Nephron (organoid): ENCODE results near the gene GPR173.

Source experiments
- H3K27ac Mint-ChIP-seq, 3 experiments: 2 replicates each; pipeline ENCODE4 v1.8.0; 2020; ENCODE audit warnings: mixed read lengths in 3 of 3, mild to moderate bottlenecking in 2 of 3, moderate library complexity in 1 of 3
- H3K27me3 Mint-ChIP-seq: 2 replicates; pipeline ENCODE4 v1.8.0; 2021; ENCODE audit warnings: low read depth, mild to moderate bottlenecking, moderate library complexity, mixed read lengths
- H3K36me3 Mint-ChIP-seq: 2 replicates; pipeline ENCODE4 v1.8.0; 2020; ENCODE audit warnings: low read depth, mixed read lengths
- H3K4me1 Mint-ChIP-seq: 2 replicates; pipeline ENCODE4 v1.8.0; 2020; ENCODE audit warnings: mixed read lengths
- H3K4me3 Mint-ChIP-seq, 3 experiments: 2 replicates each; pipeline ENCODE4 v1.8.0; 2020; ENCODE audit warnings: mild to moderate bottlenecking in 3 of 3, mixed read lengths in 3 of 3, moderate library complexity in 2 of 3
- H3K9me3 Mint-ChIP-seq: 2 replicates; pipeline ENCODE4 v1.8.0; 2020; ENCODE audit warnings: mixed read lengths
- CTCF ChIP-seq, 3 experiments: fragments of 200-600 bp; sonication (generic); IDR thresholded peaks; one replicate each; pipeline ENCODE4 v1.5.0; 2021; ENCODE audit warnings: antibody characterized with exemption in 3 of 3; ENCODE audit not compliant: unreplicated experiment in 3 of 3

GPR173 gene

DNA sequence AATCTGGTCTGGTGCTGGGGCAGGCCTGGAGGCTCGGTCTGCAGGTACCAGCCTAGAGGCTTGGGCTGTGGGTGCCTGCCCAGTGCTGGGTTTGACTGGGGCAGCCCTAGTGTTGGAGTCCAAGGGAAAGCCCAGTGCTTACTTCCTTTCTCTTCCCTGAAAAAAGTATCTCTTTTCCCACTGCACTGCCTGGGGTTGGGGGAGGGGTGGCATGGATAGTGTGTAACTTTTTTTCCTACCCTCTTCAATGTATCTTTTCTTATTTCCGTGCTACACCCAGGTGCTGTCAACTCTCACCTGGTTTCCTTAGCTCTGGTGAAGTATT is 66.9 kb downstream of the GPR173 start:
- H3K27me3 Mint-ChIP-seq: no peaks in the 10 kb centered on the region
- H3K4me3 Mint-ChIP-seq: no peak overlapping the region
- peaks cover 16% of the 10 kb centered on the region for H3K9me3 Mint-ChIP-seq
- H3K4me1 Mint-ChIP-seq: peaks cover 7% of the 10 kb centered on the region
- H3K27ac Mint-ChIP-seq: peak overlapping the region in 2 of 3 experiments; percentile 75 to 85
- peaks cover 28% of the 10 kb centered on the region for H3K36me3 Mint-ChIP-seq
- no peak for TF ChIP-seq CTCF (IDR thresholded peaks at IDR 0.05; ENCODE audit: unreplicated experiment in 3 of 3)

- Mint-ChIP-seq H3K9me3 (peaks cover 16% of the 10 kb centered on the region), H3K36me3 (peaks cover 28% of the 10 kb centered on the region), H3K4me1 (peaks cover 7% of the 10 kb centered on the region), H3K27ac (peak overlapping the region in 2 of 3 experiments; percentile 75 to 85), H3K27me3 (no peaks in the 10 kb centered on the region), H3K4me3 (peak overlapping the region in 1 of 3 experiments; percentile 13)
- no peak for TF ChIP-seq CTCF (IDR thresholded peaks at IDR 0.05; ENCODE audit: unreplicated experiment in 3 of 3)
Measured at GRCh38 chrX:53116101-53116500, 67.5 kb downstream of the GPR173 start.

GRCh38 chrX:53122013-53122412 is 73.4 kb downstream of the GPR173 start:
- no peak overlapping the region for H3K27ac Mint-ChIP-seq

GRCh38 chrX:53125506-53125905 is 76.9 kb downstream of the GPR173 start:
- H3K9me3 Mint-ChIP-seq: peaks cover 14% of the 10 kb centered on the region
- no peaks in the 10 kb centered on the region for H3K27me3 Mint-ChIP-seq
- H3K36me3 Mint-ChIP-seq: peaks cover 16% of the 10 kb centered on the region
- H3K27ac Mint-ChIP-seq: no peak overlapping the region
- H3K4me1 Mint-ChIP-seq: no peaks in the 10 kb centered on the region
- TF ChIP-seq CTCF (IDR thresholded peaks at IDR 0.05; ENCODE audit: unreplicated experiment in 3 of 3): no peak
- H3K4me3 Mint-ChIP-seq: no peak overlapping the region

More at GRCh38 chrX:53122013-53122412, 73.4 kb downstream of the GPR173 start:
- Mint-ChIP-seq H3K36me3 (peaks cover 19% of the 10 kb centered on the region), H3K27me3 (no peaks in the 10 kb centered on the region), H3K9me3 (peaks cover 14% of the 10 kb centered on the region), H3K4me3 (no peak overlapping the region), H3K4me1 (no peaks in the 10 kb centered on the region)
- no peak for TF ChIP-seq CTCF (IDR thresholded peaks at IDR 0.05; ENCODE audit: unreplicated experiment in 3 of 3)

DNA sequence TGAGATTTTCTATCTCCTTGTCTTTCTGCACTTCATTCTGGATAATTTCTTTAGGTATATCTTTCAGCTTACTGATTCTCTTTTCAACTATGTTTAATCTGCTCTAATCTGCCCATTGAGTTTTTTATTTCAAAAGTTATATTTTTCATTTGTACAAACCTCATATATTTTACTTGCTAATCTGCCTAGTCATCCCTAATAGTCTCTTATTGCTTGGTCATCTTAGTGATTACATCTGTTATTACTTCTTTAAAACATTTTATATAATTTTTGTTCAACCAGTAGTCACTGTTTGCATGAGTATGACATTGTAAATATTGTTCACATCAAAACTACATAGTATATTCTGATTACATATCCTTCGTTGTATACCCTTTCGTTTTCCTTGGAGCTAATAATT is 77.8 kb downstream of the GPR173 start:
- Mint-ChIP-seq H3K4me1 (no peaks in the 10 kb centered on the region), H3K27ac (no peak overlapping the region), H3K36me3 (peaks cover 16% of the 10 kb centered on the region), H3K9me3 (peaks cover 14% of the 10 kb centered on the region), H3K4me3 (no peak overlapping the region), H3K27me3 (no peaks in the 10 kb centered on the region)
- no peak for TF ChIP-seq CTCF (IDR thresholded peaks at IDR 0.05; ENCODE audit: unreplicated experiment in 3 of 3)

GRCh38 chrX:53128097-53128749 is 79.6 kb downstream of the GPR173 start:
- Mint-ChIP-seq H3K27me3 (no peaks in the 10 kb centered on the region), H3K27ac (peak overlapping the region in 1 of 3 experiments; percentile 66), H3K4me1 (no peaks in the 10 kb centered on the region), H3K36me3 (peaks cover 23% of the 10 kb centered on the region), H3K4me3 (no peak overlapping the region), H3K9me3 (peaks cover 14% of the 10 kb centered on the region)
- TF ChIP-seq CTCF (IDR thresholded peaks at IDR 0.05; ENCODE audit: unreplicated experiment in 3 of 3): no peak
